Left renal cortex interstitium (tissue), 4 donors: ENCODE data around the gene DROSHA. TPM values are rescaled to one million over a fixed set of nuclear protein-coding genes. Genes with fewer than 3 reads are reported as not detected.
A peak's percentile ranks its signal among the peaks of the same experiment; 100 is the strongest.
"Not testable (repeated sequence)": the region's sequence is repeated elsewhere in the genome, so short reads cannot be mapped to it uniquely, and the experiment has no call there.

Experiments
- DNase-seq, 4 donors: peaks; one replicate each; pipeline ENCODE4 v3.0.0-alpha.2; 2013; ENCODE audit warnings: low read depth in 4 of 4, low spot score in 2 of 4, missing footprints in 1 of 4
- polyA plus RNA-seq, 4 donors: library from polyadenylated mRNA; unstranded; fragments of 120-200 nt; gene quantifications; one replicate each; pipeline ENCODE4 v1.2.1, GENCODE V29; 2013; ENCODE audit not compliant: insufficient read length in 4 of 4

The DROSHA gene
- polyA plus RNA-seq, 4 donors, result 76.2 to 107 (median 89.2) TPM

- no peak for DNase-seq
Observed at GRCh38 chr5:31421806-31422586, 109.9 kb downstream of the DROSHA start.

- DNase-seq, result no peak
Observed at GRCh38 chr5:31417512-31417911, 114.4 kb downstream of the DROSHA start.

GRCh38 chr5:31416547-31416946 lies 115.3 kb downstream of the DROSHA start:
- no peak for DNase-seq

- no peak for DNase-seq
Observed at GRCh38 chr5:31415960-31416359, 115.9 kb downstream of the DROSHA start.

GRCh38 chr5:31415009-31415923 lies 116.6 kb downstream of the DROSHA start:
- DNase-seq, result no peak

GRCh38 chr5:31413030-31413812 lies 118.7 kb downstream of the DROSHA start:
- DNase-seq, result no peak

GRCh38 chr5:31412324-31412723 lies 119.6 kb downstream of the DROSHA start:
- DNase-seq, result peak in 1 of 4 donors; percentile 28

- no peak for DNase-seq
Observed at GRCh38 chr5:31410089-31410488, 121.8 kb downstream of the DROSHA start.

GRCh38 chr5:31408814-31409213 lies 123.1 kb downstream of the DROSHA start:
- no peak for DNase-seq

- no peak for DNase-seq
Observed at GRCh38 chr5:31407921-31408693, 123.8 kb downstream of the DROSHA start.

GRCh38 chr5:31404325-31404724 lies 127.6 kb downstream of the DROSHA start:
- DNase-seq, result no peak

GRCh38 chr5:31401691-31402090 lies 130.2 kb downstream of the DROSHA start:
- no peak for DNase-seq

- no peak for DNase-seq
Observed at GRCh38 chr5:31397926-31398557, 133.9 kb downstream of the DROSHA start.

GRCh38 chr5:31396611-31397295 lies 135.1 kb downstream of the DROSHA start:
- no peak for DNase-seq

GRCh38 chr5:31395450-31396045 lies 136.3 kb downstream of the DROSHA start:
- not testable (repeated sequence) for DNase-seq

GRCh38 chr5:31393126-31393525 lies 138.8 kb downstream of the DROSHA start:
- no peak for DNase-seq

GRCh38 chr5:31392061-31392460 lies 139.8 kb downstream of the DROSHA start:
- DNase-seq, result no peak

- DNase-seq, result no peak
Observed at GRCh38 chr5:31390256-31390655, 141.6 kb downstream of the DROSHA start.
